Measurements from ENCODE around the gene AAK1. TPM values are rescaled to one million over a fixed set of nuclear protein-coding genes. Genes with fewer than 3 reads are reported as not detected.

Gene AAK1
- total and polyA plus RNA-seq, 2 of the 13 experiments (the other 11 are each of a cell fraction or from before 2014, with no cell fraction given), result 9.8 to 10.3 TPM

GRCh38 chr2:69600425-69600824 is 43.1 kb downstream of the AAK1 start:
- BruUV-seq (replicated peaks), result no TSS peak

GRCh38 chr2:69597843-69598610 is 45.5 kb downstream of the AAK1 start:
- CTCF ChIA-PET (ENCODE audit: low intra/inter-chr PET ratio, low total read pairs), result no interaction called here
- no peak overlapping the region for H3K9ac ChIP-seq (ENCODE audit: insufficient read depth, low read depth, low read length)
- BruUV-seq (replicated peaks), result no TSS peak
- DNase-seq (ENCODE audit: low spot score) (no peak), ATAC-seq (no peak), FAIRE-seq (no peak)
- peaks cover 2% of the 10 kb centered on the region for H3K79me2 ChIP-seq (ENCODE audit: insufficient read depth, low read length)
- in situ Hi-C loops (cut with HindIII; ENCODE audit: extremely low pct_ligation_motif_present, low pct_unique_long_range_greater_than_20kb) (no loop called here), intact Hi-C loops (cut with micrococcal nuclease; ENCODE audit: unreplicated experiment) (no loop called here)
- H3K4me2 ChIP-seq (ENCODE audit: low read depth, low read length), result no peak overlapping the region
- no peaks in the 10 kb centered on the region for H4K20me1 ChIP-seq (ENCODE audit: insufficient read depth, low read length)
- H2AFZ ChIP-seq (ENCODE audit: low read length), result no peak overlapping the region
- POLR2A ChIA-PET, result no interaction called here
- no peak overlapping the region for H3K27ac ChIP-seq (ENCODE audit: extremely low read length, insufficient read depth, low read length)
- no peak overlapping the region for H3K4me3 ChIP-seq (replicated peaks in 1 of 3; ENCODE audit: insufficient read depth in 1 of 3, low read depth in 2 of 3, low read length in 3 of 3)
- H3K27me3 ChIP-seq (ENCODE audit: control insufficient read depth in 1 of 2, insufficient read depth in 2 of 2, low read length in 2 of 2), result no peaks in the 10 kb centered on the region
- peak; percentile 85 for TF ChIP-seq NFE2L2 (IDR thresholded peaks at IDR 0.05; ENCODE audit: low read length)
- TF ChIP-seq CEBPB (IDR thresholded peaks at IDR 0.05; ENCODE audit: borderline replicate concordance, low read depth, low read length), result no peak
- peak; percentile 83 to 88 for TF ChIP-seq MAFK (conservative IDR thresholded peaks at IDR 0.05 in 1 of 2, IDR thresholded peaks at IDR 0.05 in 1 of 2; ENCODE audit: low read length in 2 of 2)
- TF ChIP-seq ZNF761 (CRISPR knock-in tag; conservative IDR thresholded peaks at IDR 0.05), result no peak
- TF ChIP-seq MAFF (IDR thresholded peaks at IDR 0.05; ENCODE audit: low read depth, low read length), result peak; percentile 83
- H3K9me3 ChIP-seq (ENCODE audit: low read length), result no peaks in the 10 kb centered on the region
- 82% methylated on average over 5 of the region's 5 CpGs for WGBS (ENCODE audit: low lambda C conversion rate)
- no peaks in the 10 kb centered on the region for H3K4me1 ChIP-seq (ENCODE audit: insufficient read depth, low read length)
- H3K36me3 ChIP-seq (replicated peaks in 1 of 2; ENCODE audit: control insufficient read depth in 1 of 2, insufficient read depth in 2 of 2, low read length in 2 of 2), result no peaks in the 10 kb centered on the region

More at GRCh38 chr2:69600425-69600824, 43.1 kb downstream of the AAK1 start:
- Histone ChIP-seq H3K36me3 (replicated peaks in 1 of 2; ENCODE audit: control insufficient read depth in 1 of 2, insufficient read depth in 2 of 2, low read length in 2 of 2) (no peaks in the 10 kb centered on the region), H3K4me3 (replicated peaks in 1 of 3; ENCODE audit: insufficient read depth in 1 of 3, low read depth in 2 of 3, low read length in 3 of 3) (no peak overlapping the region), H3K9me3 (ENCODE audit: low read length) (no peaks in the 10 kb centered on the region), H3K9ac (ENCODE audit: insufficient read depth, low read depth, low read length) (no peak overlapping the region), H2AFZ (ENCODE audit: low read length) (no peak overlapping the region), H3K4me1 (ENCODE audit: insufficient read depth, low read length) (peaks cover 14% of the 10 kb centered on the region), H3K27me3 (ENCODE audit: control insufficient read depth in 1 of 2, insufficient read depth in 2 of 2, low read length in 2 of 2) (no peaks in the 10 kb centered on the region), H3K27ac (ENCODE audit: extremely low read length, insufficient read depth, low read length) (no peak overlapping the region), H3K79me2 (ENCODE audit: insufficient read depth, low read length) (peaks cover 2% of the 10 kb centered on the region), H3K4me2 (ENCODE audit: low read depth, low read length) (no peak overlapping the region), H4K20me1 (ENCODE audit: insufficient read depth, low read length) (no peaks in the 10 kb centered on the region)
- in situ Hi-C loops (cut with HindIII; ENCODE audit: extremely low pct_ligation_motif_present, low pct_unique_long_range_greater_than_20kb) (no loop called here), intact Hi-C loops (cut with micrococcal nuclease; ENCODE audit: unreplicated experiment) (no loop called here)
- TF ChIP-seq FOXC1 (CRISPR knock-in tag; IDR thresholded peaks at IDR 0.05; ENCODE audit: borderline replicate concordance), result no peak
- no peak for ATAC-seq
- no peak for FAIRE-seq
- CTCF ChIA-PET (ENCODE audit: low intra/inter-chr PET ratio, low total read pairs), result no interaction called here
- DNase-seq (ENCODE audit: low spot score), result no peak
- POLR2A ChIA-PET, result no interaction called here
- WGBS (ENCODE audit: low lambda C conversion rate), result 97% methylated on average over 4 of the region's 4 CpGs
